Stimulated activated CD8-positive, alpha-beta memory T cell treated with anti-CD3 and anti-CD28 coated beads, Interleukin-4, amount 100 ng/mL, for 1 hour (primary cell): Measurements from ENCODE around the gene ITIH3.

Experiments
- DNase-seq, 2 donors: peaks; one replicate each; pipeline ENCODE4 v3.0.0-alpha.2; 2020; ENCODE audit warnings: low read depth in 2 of 2, low spot score in 1 of 2

Gene ITIH3

GRCh38 chr3:52844290-52844975 lies 49.8 kb downstream of the ITIH3 start:
- no peak for DNase-seq

DNA sequence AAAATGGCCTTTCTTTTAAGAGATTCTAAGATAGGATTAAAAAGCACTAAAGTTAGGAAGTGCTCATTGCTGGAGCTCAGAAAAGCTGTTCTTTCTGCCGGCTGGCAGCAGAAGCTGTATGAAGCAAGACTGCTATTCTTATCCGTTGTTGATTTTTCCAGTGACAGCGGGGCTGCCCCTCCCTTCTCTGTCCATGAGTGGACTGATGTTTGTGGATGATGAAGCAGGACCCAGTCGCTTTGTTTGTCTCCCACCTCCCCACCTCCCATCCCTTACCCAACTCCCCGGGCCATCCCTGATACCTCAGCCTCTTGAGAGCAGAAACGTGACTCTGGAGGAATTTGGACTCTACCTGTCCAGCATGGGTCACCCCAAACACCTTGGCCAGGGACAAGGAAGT lies 50.6 kb downstream of the ITIH3 start:
- DNase-seq: no peak

- no peak for DNase-seq
Measured at GRCh38 chr3:52845691-52846431, 51.3 kb downstream of the ITIH3 start.

GRCh38 chr3:52846432-52846965 lies 51.9 kb downstream of the ITIH3 start:
- DNase-seq: no peak

GRCh38 chr3:52847241-52847640 lies 52.6 kb downstream of the ITIH3 start:
- DNase-seq: no peak

- DNase-seq: no peak
Measured at GRCh38 chr3:52847726-52848125, 53.1 kb downstream of the ITIH3 start.

DNA sequence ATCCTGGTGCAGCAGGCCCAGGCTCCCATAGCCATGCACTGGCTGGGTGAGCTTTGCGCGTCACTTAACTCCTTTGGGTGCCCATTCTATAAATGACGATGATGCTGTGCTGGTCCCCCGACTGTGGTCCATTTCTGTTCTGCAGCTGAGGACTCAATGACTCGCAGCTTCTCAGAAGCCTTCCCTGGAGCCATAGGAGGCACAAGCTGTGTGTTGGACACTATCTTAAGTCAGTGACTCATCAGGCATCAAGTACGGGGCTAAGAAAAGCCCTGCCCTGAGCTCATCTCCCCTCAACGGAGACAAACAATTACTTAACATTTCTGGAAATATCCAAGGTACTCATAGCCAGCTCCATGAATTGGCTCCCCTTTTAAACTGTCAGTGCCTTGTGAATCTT lies 54.0 kb downstream of the ITIH3 start:
- no peak for DNase-seq

DNA sequence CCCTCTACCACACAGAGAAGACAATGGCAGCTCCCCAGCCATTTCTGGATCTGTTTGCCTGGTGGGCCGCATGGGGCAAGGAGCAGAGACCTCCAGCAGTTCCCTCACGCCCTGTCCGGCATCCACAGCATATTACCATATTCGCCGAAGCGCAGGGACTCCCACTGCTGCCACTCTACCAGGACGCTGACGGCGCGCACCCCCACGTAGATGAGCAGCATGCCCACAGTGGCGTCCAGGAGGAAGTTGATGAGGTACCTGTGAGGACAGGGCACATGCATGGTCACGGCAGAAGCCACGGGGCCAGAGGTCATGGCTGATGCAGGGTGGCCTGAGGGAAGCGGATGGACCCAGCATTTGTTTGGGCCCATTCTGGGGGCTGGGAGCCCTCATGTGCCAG lies 55.1 kb downstream of the ITIH3 start:
- DNase-seq: no peak

GRCh38 chr3:52851348-52851747 lies 56.8 kb downstream of the ITIH3 start:
- DNase-seq: no peak

GRCh38 chr3:52852419-52852818 lies 57.8 kb downstream of the ITIH3 start:
- no peak for DNase-seq

- no peak for DNase-seq
Measured at GRCh38 chr3:52854013-52854412, 59.4 kb downstream of the ITIH3 start.

DNA sequence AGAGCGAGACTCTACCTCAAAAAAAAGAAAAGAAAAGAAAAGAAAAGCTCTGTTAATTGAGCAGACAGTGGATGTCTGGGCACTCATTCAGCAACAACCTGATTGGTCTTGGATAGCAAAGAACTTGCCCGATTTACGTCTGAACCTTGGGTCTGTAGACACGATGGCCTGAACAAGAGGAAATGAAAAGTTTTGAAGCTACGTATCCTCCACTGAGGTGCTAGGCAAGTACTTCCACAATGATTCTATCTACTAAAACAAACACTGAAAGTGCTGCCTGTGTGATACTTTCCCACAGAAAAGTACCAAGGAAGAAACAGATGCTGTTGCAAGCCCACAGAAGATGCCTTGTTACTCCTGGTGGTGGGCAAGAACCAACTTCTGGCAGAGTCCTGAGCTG lies 62.1 kb downstream of the ITIH3 start:
- no peak for DNase-seq

DNA sequence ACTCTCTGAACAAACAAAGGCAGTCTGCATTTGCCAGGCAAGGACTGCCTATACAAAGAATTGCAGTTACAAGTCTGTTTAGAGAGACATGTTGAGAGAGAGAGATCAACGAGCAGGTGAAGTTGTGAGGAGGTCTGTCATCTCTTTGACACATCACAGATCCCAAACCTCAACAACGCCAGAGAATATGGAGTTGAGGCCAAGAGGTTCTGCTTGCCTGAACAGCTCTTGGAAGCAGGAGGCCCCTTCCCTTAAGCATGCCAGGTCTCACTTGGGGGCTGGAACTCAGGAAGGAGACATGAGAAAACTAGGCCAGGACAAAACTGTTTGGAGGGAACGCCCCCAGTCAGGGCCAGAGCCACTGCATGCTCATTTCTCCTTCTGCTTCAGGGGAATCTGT lies 62.5 kb downstream of the ITIH3 start:
- DNase-seq: no peak

GRCh38 chr3:52857864-52858263 lies 63.3 kb downstream of the ITIH3 start:
- DNase-seq: no peak
